H1 (cell line): ENCODE measurements around the gene FAM76B. TPM values are rescaled to one million over a fixed set of nuclear protein-coding genes. Genes with fewer than 3 reads are reported as not detected.

Source experiments
- FOSL1 ChIP-seq: IDR thresholded peaks from 2 replicates; pipeline ENCODE4 v1.6.1; 2011; ENCODE audit warnings: mild to moderate bottlenecking, low read depth, low read length, moderate library complexity; ENCODE audit not compliant: insufficient read depth
- SP1 ChIP-seq: IDR thresholded peaks from 2 replicates; pipeline ENCODE4 v1.6.1; 2011; ENCODE audit warnings: low read depth, low read length
- polyA plus RNA-seq, 7 experiments: library from polyadenylated mRNA; depleted of rRNA in 3 of 7; stranded (reverse) in 5 of 7; unstranded in 2 of 7; fragments of >200 nt in 5 of 7; fragments of 200-250 nt in 2 of 7; gene quantifications; 1 replicate in 5 of 7; 2 replicates in 1 of 7; 4 replicates in 1 of 7; pipeline versions ENCODE4 v1.2.1 to v1.2.3, GENCODE V29; 2011 to 2013; ENCODE audit warnings: missing spikeins in 2 of 7, mixed read lengths in 2 of 7
- total RNA-seq: library from RNA; stranded (reverse); fragmentation: NEBNext Ultra II Directional; extraction: Animal tissue kit (Norgen Biotek cat#: 25700); gene quantifications from 2 replicates; pipeline ENCODE4 v1.2.1, GENCODE V29; 2021
- TF ChIP-seq, protein P1 (sequence below): fragments of 300-600 bp; sonication (generic); IDR thresholded peaks from 2 replicates; pipeline ENCODE4 v1.7.1; 2012; ENCODE audit warnings: low read length, moderate library complexity, mild to moderate bottlenecking, inconsistent platforms; ENCODE audit not compliant: insufficient replicate concordance
- TF ChIP-seq, protein P2 (sequence below): IDR thresholded peaks from 2 replicates; pipeline ENCODE4 v1.6.1; 2012; ENCODE audit warnings: inconsistent platforms

FAM76B gene
- total and polyA plus RNA-seq, 2 of the 8 experiments (the other 6 are each of a cell fraction or from before 2014, with no cell fraction given), result 11.0 to 22.3 TPM

DNA sequence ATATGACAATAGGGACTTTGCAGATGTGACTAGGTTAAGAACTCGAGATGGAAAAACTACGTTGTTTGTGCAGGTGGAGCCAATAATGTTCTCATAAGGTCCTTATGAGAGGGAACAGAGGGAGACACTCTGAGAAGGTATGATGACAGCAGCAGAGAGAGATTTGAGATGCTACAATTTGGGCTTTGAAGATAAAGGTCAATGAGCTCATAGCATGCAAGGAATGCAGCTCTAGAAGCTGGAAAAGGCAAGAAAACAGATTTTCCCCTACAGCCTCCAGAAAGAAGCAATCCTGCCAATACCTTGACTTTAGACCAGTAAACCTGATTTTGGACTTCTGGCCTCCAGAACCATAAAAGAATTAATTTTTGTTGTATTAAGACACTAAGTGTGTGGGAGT, 21.1 kb downstream of the FAM76B start (continued):
- TF ChIP-seq, protein P1, sequence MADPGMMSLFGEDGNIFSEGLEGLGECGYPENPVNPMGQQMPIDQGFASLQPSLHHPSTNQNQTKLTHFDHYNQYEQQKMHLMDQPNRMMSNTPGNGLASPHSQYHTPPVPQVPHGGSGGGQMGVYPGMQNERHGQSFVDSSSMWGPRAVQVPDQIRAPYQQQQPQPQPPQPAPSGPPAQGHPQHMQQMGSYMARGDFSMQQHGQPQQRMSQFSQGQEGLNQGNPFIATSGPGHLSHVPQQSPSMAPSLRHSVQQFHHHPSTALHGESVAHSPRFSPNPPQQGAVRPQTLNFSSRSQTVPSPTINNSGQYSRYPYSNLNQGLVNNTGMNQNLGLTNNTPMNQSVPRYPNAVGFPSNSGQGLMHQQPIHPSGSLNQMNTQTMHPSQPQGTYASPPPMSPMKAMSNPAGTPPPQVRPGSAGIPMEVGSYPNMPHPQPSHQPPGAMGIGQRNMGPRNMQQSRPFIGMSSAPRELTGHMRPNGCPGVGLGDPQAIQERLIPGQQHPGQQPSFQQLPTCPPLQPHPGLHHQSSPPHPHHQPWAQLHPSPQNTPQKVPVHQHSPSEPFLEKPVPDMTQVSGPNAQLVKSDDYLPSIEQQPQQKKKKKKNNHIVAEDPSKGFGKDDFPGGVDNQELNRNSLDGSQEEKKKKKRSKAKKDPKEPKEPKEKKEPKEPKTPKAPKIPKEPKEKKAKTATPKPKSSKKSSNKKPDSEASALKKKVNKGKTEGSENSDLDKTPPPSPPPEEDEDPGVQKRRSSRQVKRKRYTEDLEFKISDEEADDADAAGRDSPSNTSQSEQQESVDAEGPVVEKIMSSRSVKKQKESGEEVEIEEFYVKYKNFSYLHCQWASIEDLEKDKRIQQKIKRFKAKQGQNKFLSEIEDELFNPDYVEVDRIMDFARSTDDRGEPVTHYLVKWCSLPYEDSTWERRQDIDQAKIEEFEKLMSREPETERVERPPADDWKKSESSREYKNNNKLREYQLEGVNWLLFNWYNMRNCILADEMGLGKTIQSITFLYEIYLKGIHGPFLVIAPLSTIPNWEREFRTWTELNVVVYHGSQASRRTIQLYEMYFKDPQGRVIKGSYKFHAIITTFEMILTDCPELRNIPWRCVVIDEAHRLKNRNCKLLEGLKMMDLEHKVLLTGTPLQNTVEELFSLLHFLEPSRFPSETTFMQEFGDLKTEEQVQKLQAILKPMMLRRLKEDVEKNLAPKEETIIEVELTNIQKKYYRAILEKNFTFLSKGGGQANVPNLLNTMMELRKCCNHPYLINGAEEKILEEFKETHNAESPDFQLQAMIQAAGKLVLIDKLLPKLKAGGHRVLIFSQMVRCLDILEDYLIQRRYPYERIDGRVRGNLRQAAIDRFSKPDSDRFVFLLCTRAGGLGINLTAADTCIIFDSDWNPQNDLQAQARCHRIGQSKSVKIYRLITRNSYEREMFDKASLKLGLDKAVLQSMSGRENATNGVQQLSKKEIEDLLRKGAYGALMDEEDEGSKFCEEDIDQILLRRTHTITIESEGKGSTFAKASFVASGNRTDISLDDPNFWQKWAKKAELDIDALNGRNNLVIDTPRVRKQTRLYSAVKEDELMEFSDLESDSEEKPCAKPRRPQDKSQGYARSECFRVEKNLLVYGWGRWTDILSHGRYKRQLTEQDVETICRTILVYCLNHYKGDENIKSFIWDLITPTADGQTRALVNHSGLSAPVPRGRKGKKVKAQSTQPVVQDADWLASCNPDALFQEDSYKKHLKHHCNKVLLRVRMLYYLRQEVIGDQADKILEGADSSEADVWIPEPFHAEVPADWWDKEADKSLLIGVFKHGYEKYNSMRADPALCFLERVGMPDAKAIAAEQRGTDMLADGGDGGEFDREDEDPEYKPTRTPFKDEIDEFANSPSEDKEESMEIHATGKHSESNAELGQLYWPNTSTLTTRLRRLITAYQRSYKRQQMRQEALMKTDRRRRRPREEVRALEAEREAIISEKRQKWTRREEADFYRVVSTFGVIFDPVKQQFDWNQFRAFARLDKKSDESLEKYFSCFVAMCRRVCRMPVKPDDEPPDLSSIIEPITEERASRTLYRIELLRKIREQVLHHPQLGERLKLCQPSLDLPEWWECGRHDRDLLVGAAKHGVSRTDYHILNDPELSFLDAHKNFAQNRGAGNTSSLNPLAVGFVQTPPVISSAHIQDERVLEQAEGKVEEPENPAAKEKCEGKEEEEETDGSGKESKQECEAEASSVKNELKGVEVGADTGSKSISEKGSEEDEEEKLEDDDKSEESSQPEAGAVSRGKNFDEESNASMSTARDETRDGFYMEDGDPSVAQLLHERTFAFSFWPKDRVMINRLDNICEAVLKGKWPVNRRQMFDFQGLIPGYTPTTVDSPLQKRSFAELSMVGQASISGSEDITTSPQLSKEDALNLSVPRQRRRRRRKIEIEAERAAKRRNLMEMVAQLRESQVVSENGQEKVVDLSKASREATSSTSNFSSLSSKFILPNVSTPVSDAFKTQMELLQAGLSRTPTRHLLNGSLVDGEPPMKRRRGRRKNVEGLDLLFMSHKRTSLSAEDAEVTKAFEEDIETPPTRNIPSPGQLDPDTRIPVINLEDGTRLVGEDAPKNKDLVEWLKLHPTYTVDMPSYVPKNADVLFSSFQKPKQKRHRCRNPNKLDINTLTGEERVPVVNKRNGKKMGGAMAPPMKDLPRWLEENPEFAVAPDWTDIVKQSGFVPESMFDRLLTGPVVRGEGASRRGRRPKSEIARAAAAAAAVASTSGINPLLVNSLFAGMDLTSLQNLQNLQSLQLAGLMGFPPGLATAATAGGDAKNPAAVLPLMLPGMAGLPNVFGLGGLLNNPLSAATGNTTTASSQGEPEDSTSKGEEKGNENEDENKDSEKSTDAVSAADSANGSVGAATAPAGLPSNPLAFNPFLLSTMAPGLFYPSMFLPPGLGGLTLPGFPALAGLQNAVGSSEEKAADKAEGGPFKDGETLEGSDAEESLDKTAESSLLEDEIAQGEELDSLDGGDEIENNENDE, result no peak
- TF ChIP-seq, protein P2, sequence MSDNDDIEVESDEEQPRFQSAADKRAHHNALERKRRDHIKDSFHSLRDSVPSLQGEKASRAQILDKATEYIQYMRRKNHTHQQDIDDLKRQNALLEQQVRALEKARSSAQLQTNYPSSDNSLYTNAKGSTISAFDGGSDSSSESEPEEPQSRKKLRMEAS, result no peak
- TF ChIP-seq SP1 (no peak), FOSL1 (no peak)
